ENCODE measurements around the gene SBK3.

The SBK3 gene

GRCh38 chr19:55538132-55538531 lies 7.2 kb downstream of the SBK3 start:
- H3K4me3 ChIP-seq (ENCODE audit: low read depth, low read length): no peak overlapping the region
- no peak for DNase-seq (ENCODE audit: low read depth)
- TF ChIP-seq, protein P1, sequence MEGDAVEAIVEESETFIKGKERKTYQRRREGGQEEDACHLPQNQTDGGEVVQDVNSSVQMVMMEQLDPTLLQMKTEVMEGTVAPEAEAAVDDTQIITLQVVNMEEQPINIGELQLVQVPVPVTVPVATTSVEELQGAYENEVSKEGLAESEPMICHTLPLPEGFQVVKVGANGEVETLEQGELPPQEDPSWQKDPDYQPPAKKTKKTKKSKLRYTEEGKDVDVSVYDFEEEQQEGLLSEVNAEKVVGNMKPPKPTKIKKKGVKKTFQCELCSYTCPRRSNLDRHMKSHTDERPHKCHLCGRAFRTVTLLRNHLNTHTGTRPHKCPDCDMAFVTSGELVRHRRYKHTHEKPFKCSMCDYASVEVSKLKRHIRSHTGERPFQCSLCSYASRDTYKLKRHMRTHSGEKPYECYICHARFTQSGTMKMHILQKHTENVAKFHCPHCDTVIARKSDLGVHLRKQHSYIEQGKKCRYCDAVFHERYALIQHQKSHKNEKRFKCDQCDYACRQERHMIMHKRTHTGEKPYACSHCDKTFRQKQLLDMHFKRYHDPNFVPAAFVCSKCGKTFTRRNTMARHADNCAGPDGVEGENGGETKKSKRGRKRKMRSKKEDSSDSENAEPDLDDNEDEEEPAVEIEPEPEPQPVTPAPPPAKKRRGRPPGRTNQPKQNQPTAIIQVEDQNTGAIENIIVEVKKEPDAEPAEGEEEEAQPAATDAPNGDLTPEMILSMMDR (IDR thresholded peaks at IDR 0.05; ENCODE audit: low read depth, low read length): no peak
- TF ChIP-seq, protein P2, sequence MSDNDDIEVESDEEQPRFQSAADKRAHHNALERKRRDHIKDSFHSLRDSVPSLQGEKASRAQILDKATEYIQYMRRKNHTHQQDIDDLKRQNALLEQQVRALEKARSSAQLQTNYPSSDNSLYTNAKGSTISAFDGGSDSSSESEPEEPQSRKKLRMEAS (IDR thresholded peaks at IDR 0.05; ENCODE audit: low read depth, low read length): no peak
- TF ChIP-seq POLR2A (IDR thresholded peaks at IDR 0.05; ENCODE audit: extremely low read depth, insufficient read length) (no peak), MYC (IDR thresholded peaks at IDR 0.05; ENCODE audit: low read depth, low read length) (no peak)

DNA sequence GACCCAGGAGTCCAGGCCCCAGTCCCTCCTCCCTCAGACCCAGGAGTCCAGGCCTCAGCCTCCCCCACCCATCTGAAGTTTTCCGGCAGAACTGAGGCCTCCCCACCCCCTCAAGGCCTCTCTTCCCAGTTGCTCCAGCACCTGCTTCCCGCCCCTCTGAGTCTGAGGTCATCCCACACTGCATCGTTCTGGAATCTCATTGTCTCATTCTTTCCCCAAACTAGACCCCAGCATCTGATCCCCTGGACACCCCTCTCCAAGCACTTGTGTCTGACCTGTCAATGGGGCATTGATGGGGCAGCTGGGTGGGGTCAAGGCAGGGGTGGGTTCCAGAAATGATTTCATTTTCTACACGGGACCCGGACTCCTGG lies 7.6 kb downstream of the SBK3 start:
- DNase-seq (ENCODE audit: low read depth): no peak
- H3K4me3 ChIP-seq (ENCODE audit: low read depth, low read length): no peak overlapping the region
- TF ChIP-seq, protein P2 (IDR thresholded peaks at IDR 0.05; ENCODE audit: low read depth, low read length): no peak
- TF ChIP-seq MYC (IDR thresholded peaks at IDR 0.05; ENCODE audit: low read depth, low read length) (no peak), POLR2A (IDR thresholded peaks at IDR 0.05; ENCODE audit: extremely low read depth, insufficient read length) (no peak)
- TF ChIP-seq, protein P1 (IDR thresholded peaks at IDR 0.05; ENCODE audit: low read depth, low read length): no peak

DNA sequence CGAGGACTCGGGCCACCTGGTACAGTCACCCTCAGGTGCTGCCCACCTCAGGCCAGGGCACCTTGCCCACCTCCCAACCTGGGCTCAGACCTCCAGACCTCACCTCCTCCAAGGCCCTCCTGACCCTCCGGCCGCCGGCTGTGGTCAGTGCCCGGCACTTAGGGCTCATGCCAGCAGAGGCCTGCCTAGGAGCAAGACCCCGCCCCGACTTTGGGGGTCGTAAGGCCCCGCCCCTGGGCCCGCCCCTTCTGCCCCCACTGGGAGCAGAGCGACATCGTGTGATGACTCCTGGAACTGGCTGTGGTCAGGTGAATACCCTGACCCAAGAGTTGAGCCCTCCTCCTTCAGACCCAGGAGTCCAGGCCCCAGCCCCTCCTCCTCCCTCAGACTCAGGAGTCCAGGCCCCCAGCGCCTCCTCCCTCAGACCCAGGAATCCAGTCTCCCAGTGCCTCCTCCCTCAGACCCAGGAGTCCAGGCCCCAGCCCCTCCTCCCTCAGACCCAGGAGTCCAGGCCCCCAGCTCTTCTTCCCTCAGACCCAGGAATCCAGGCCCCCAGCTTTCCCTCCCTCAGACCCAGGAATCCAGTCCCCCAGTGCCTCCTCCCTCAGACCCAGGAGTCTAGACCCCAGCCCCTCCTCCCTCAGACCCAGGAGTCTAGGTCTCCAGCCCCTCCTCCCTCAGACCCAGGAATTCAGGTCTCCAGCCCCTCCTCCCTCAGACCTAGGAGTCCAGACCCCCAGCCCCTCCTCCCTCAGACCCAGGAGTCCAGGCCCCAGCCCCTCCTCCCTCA lies 8.2 kb downstream of the SBK3 start, which contains the start of gene SBK2:
SBK2 (minus strand) TSS at position 183 of the 790 bp plus-strand sequence. CDS start 839 bp downstream, outside the sequence.
- TF ChIP-seq, protein P1 (IDR thresholded peaks at IDR 0.05; ENCODE audit: low read depth, low read length): no peak
- TF ChIP-seq POLR2A (IDR thresholded peaks at IDR 0.05; ENCODE audit: extremely low read depth, insufficient read length) (no peak), MYC (IDR thresholded peaks at IDR 0.05; ENCODE audit: low read depth, low read length) (no peak)
- TF ChIP-seq, protein P2 (IDR thresholded peaks at IDR 0.05; ENCODE audit: low read depth, low read length): no peak
- peak; percentile 14 for DNase-seq (ENCODE audit: low read depth)
- H3K4me3 ChIP-seq (ENCODE audit: low read depth, low read length): no peak within 1 kb of the TSS

DNA sequence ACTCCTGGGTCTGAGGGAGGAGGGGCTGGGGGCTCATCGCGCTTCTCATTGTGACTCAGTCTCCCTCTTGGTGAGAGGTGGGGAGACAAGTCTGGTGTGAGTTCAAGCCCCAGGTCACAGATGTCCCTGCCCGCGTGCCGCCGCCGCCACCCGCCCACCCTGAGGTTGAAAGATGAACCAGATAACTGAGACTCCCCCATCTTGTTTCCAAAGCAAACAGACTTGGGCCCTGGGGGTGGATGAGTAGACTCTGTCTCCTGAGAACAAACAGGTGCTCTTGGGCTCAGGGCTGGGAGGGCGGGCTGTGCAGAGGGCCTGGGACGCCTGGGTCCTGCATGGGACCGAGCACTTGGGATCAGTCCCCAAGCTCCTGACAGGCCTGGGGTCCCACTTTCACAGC lies 9.0 kb downstream of the SBK3 start:
- TF ChIP-seq MYC (IDR thresholded peaks at IDR 0.05; ENCODE audit: low read depth, low read length): no peak
- TF ChIP-seq POLR2A (IDR thresholded peaks at IDR 0.05; ENCODE audit: extremely low read depth, insufficient read length): no peak
- TF ChIP-seq, protein P1 (IDR thresholded peaks at IDR 0.05; ENCODE audit: low read depth, low read length): no peak
- TF ChIP-seq, protein P2 (IDR thresholded peaks at IDR 0.05; ENCODE audit: low read depth, low read length): no peak
- no peak overlapping the region for H3K4me3 ChIP-seq (ENCODE audit: low read depth, low read length)

GRCh38 chr19:55535965-55536350 lies 9.4 kb downstream of the SBK3 start:
- no peak for DNase-seq (ENCODE audit: low read depth)
- TF ChIP-seq MYC (IDR thresholded peaks at IDR 0.05; ENCODE audit: low read depth, low read length): no peak
- TF ChIP-seq, protein P1 (IDR thresholded peaks at IDR 0.05; ENCODE audit: low read depth, low read length): no peak
- TF ChIP-seq, protein P2 (IDR thresholded peaks at IDR 0.05; ENCODE audit: low read depth, low read length): no peak
- TF ChIP-seq POLR2A (IDR thresholded peaks at IDR 0.05; ENCODE audit: extremely low read depth, insufficient read length): no peak
- H3K4me3 ChIP-seq (ENCODE audit: low read depth, low read length): no peak overlapping the region

More for the DNA sequence above, 9.0 kb downstream of the SBK3 start:
- no peak for DNase-seq (ENCODE audit: low read depth)
